Activated naive CD4-positive, alpha-beta T cell treated with anti-CD3 and anti-CD28 coated beads, Interleukin-2, amount 50 U/mL, for 16 hours (primary cell): Measurements from ENCODE around the gene ZNRF4.
A peak's percentile ranks its signal among the peaks of the same experiment; 100 is the strongest.
"Not testable (repeated sequence)": the region's sequence is repeated elsewhere in the genome, so short reads cannot be mapped to it uniquely, and the experiment has no call there.

ENCODE experiments used
- DNase-seq: peaks from one replicate; pipeline ENCODE4 v3.0.0-alpha.2; 2020

ZNRF4 gene

DNA sequence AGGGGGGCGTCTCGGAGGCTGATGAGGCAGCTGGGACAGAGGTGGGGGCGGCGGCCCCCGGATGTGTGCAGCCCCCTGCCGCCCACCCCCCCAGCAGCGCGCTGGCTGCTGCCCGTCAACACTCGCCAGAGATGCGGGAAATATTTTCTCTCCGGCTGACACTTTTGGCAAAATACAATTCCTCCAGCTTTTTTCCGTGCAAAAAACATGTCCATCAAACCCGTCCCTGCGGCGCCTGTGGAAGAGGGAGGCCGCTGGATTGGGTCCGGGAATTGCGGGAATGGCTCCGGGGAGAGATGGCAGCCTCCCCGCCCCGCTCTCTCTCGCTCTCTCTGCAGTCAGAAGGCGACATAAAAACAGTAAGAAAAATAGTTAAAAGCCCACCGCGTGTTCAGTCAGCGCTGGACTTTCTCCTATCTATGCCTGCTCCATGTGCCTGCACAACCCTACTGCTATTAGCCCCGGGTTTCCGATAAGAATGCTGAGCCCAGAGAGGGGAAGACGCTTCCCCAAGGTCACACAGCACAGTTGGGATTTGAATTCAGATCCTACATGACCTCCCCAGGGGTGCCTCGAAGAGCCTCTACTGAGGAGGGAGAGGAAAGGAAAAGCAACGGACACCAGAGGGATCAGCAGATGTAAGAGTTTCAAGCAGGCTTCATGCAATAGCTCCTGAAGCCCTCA lies 23.2 kb downstream of the ZNRF4 start:
- no peak for DNase-seq

DNA sequence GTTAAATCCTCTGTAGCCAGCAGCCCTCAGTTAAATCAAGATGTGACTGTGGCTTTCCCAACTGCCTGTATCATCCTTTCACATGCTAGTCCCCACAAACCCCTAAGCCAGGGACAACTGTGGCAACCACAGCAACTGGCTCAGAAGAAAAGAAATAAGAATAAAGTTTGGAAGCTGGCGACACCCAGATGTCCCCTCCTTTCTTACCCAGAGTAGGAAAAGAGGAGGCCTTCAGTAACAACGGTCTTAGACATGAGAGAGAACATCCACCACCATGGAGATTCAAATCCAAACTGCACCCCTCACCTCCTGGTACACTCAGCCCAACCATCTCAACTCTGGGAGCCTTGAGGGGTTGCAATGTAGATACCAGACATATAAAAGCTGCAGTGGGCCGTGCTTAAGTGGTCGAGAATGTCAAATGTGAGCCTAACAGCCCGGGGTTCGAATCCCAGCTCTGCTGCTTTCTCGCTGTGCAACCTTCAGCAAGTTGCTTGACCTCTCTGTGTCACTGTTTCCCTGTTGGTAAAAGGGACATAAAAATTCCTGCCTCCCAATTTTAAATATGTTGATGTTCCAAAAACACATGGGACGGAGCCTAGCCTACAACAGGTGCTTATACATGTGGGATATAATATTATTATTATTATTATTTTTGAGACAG lies 23.8 kb downstream of the ZNRF4 start:
- no peak for DNase-seq

DNA sequence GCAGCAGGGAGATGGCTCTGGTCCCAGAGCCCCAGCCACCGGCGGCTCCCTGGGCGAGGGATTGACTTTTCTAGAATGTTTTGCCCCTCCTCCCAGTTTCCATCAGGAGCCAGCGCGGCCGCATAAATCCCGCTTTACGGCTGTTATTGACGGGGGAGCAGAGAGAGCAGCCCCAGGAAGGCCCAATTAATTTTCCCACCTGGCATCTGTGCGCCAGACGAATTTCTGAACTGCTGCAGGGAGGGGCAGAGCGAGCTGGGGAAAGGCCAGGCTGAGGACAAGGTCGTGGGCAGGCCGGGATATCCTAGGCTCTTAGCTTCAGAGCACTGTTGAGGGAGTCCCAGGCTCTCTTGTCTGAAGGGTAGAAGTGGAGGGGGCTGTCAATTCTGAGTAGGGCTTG lies 24.7 kb downstream of the ZNRF4 start:
- DNase-seq = no peak

DNA sequence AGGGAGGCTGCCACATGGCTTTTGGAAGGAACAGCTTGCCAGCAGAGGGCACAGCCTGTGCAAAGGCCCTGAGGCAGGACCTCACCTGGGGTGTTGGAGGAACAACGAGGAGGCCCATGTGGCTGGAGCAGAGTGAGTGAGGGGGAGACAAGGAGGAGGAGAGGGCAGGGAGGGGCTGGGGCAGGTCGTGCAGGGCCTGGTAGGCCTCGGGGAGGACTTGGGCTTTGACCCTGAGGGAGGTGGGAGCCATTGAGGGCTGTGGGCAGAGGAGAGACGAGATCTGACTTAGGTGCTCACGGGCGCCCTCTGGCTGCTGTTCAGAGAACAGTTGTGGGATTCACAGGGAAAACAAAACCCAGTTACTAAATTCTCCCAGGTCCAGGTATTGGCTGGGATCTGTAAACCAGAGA lies 25.2 kb downstream of the ZNRF4 start:
- DNase-seq = peak; percentile 30

DNA sequence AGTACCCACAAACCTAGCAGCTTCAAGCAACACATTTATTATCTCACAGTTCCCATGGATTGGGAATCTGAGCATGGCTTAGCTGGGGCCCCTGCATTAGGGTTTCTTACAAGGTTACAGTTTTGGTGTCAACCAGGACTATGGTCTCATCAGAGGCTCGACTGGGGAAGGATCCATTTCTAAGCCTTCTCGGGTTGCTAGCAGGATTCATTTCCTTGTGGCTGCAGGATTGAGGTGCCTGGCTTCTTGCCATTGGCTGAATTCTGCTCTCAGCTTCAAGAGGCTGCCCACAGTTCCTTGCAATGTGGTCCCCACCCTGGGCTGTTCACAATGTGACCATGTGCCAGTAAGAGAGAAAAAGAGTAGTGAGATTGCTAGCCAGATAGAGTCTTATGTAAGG lies 26.7 kb downstream of the ZNRF4 start:
- DNase-seq = no peak

- no peak for DNase-seq
Measured at GRCh38 chr19:5484398-5485285, 29.4 kb downstream of the ZNRF4 start.

DNA sequence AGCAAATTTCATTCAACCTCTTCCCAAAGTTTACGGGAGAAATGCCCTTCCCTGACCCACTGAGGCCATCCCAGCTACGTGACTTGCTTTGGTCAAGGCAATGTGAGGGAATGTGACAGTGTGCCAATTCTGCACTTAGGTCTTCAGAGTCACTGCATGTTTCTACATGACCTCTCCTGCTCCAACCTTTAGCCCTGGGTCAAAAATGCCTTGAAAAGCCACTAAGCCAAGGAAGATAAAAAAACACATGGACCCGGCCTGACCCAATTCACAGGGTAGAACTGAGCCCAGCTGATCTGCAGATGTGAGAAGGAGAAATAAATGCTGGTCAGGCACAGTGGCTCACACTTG lies 30.0 kb downstream of the ZNRF4 start:
- no peak for DNase-seq

GRCh38 chr19:5485658-5486057 lies 30.4 kb downstream of the ZNRF4 start:
- not testable (repeated sequence) for DNase-seq

DNA sequence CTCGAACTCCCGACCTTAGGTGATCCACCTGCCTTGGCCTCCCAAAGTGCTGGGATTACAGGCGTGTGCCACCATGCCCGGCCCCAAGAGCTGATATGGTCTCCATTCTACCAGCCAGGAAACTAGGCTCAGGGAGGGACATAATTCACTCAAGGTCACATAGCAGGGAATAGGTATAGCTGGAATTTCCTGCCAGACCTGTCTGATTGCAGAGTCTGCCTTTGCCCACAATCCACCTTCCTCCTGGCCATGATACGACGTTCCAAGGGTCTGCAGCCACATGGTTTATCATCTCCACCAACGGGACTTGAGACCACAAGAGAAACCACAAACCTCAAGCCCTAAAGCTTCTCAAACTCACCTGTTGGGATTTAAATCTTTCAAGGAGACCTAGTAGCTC lies 32.0 kb downstream of the ZNRF4 start:
- no peak for DNase-seq

DNA sequence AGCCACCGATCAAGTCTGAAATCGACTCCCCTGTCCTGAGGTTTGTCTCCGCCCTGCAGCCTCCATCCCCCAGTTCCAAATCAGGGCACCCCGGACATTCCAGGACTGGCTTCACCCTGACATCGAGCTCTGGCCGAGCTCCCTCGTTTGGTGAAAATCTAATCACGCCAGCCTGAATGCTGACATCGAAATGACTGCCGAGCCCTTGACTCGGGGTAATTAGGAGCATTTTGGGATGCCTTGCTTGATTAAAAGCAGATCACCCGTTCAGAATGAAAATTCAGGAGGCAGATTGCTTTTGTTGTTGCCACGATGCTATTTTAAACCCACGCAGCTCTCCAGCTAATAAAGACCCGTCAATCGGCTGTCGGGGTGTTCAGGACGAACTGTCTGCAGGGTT lies 34.3 kb downstream of the ZNRF4 start:
- no peak for DNase-seq

DNA sequence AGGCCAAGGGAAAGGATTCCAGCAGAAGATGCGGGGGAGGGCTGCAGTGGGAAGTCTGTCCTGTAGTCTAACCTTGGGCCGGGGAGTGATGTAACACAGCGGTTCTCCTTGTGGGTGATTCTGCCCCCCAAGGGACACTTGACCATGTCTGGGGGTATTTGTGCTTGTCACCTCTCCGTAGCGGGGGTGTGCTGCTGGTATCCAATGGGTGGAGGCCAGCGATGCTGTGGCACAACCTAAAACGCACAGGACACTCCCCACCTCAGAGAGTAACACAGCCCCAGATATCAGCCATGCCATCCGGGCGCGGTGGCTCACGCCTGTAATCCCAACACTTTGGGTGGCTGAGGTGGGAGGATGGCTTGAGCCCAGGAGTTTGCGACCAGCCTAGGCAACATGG lies 36.3 kb downstream of the ZNRF4 start:
- no peak for DNase-seq

GRCh38 chr19:5492281-5492634 lies 37.0 kb downstream of the ZNRF4 start:
- no peak for DNase-seq

DNA sequence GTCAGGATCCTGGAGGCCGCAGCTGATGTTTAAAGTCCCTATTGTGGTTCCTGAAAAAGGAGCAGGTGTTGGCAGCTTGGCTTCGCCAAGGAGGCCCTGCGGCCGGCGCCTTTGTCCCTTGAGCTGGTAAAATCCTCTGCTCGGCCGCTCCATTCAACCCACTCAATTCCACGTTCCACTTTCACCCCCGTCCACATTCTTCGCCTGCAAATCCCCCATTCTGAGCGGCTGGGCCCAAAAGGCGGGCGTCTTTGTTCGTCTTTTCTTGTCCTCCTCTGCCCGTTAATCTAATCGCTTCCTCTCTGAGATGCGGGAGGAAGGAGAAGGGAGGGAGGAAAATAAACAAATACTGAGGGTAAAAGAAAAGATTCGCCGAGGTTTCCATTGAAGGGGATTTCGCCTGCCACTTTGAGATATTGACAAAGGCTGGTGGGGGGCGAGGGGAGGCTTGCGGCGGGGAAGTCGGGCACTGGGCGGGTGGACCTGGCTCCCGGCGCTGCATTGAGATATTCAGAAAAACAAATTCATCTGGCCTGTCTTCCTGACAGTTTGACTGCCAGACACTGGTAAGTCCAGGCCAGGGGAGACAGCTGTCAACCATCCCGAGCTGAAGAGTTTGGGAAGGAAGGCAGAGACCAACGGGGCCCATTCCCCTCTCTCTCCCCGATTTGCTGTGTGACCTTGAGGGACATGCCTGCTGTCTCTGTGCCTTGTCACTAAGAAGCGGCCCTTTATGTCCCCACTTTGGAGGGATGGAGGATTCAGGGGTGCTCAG lies 37.6 kb downstream of the ZNRF4 start:
- no peak for DNase-seq

DNA sequence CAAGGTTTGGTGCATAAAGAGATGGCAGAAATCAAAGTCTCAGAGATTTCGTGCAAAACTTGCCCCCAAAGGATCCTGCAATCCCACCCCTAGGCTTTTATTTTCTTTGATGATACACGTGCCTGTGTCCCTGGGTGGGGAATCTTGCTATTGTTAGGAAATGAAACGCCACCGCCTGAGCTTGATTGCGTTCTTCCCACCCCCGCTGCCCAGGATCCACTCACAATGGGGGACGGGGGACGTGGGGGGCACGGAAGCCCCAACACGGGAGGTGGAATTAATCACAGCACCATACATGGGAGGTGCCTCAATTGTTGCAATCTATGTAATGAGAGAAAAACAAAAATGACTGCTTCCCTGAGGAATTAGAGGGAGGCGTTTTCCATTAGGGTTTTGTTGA lies 39.6 kb downstream of the ZNRF4 start:
- DNase-seq = no peak

- no peak for DNase-seq
Measured at GRCh38 chr19:5495792-5496191, 40.6 kb downstream of the ZNRF4 start.

- no peak for DNase-seq
Measured at GRCh38 chr19:5497297-5497696, 42.1 kb downstream of the ZNRF4 start.

DNA sequence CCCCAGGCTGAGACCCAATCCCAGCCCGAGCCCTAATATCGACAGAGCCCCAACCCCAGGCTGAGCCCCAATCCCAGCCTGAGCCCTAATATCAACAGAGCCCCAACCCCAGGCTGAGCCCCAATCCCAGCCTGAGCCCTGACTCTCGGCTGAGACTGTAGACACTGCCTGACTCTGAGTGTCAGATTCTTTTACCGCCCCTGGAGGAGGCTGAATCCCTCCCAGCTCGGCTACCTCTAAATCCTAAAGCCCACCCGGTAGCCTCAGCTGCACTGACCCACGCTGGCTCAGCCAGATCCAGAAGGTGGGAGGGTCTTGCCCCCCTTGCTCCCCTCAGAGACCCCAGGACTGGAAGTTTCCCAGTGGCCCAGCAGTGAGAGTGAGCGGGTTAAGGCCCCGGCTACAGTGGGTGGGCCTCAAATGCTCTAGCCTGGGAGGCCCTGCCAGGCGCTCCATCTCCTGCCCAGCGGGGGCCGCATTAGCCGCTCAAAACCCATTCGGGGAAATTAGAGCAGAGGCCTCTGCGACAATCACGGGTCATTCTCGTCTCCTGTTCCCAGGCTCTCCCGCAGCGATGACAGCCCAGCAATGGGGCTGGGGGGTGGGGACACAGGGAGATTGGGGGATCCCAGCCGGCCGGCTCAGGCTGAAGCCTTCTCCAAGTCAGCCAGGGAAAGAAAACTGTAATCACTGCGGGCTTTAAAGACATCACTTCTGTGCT lies 43.8 kb downstream of the ZNRF4 start:
- no peak for DNase-seq

GRCh38 chr19:5501907-5502306 lies 46.7 kb downstream of the ZNRF4 start:
- DNase-seq = no peak

DNA sequence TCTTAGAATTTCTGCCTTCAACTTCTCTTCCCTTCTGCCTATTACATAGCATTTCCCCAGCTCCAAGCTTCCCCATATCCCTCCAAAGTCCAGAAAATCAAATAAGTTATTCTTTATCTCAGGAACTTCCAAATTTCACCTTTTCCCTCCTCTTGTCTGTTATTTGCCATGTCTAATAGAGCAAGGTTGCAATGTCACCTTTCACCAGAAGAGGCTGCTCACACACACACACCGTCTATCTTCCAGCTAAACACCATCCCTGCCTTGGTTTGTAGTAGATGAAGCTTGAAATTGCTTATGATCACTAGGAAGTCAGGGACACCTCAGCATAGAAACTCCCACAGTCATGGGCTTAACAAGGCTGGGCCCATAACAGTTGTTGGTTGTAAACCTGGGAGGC lies 48.4 kb downstream of the ZNRF4 start:
- no peak for DNase-seq

DNA sequence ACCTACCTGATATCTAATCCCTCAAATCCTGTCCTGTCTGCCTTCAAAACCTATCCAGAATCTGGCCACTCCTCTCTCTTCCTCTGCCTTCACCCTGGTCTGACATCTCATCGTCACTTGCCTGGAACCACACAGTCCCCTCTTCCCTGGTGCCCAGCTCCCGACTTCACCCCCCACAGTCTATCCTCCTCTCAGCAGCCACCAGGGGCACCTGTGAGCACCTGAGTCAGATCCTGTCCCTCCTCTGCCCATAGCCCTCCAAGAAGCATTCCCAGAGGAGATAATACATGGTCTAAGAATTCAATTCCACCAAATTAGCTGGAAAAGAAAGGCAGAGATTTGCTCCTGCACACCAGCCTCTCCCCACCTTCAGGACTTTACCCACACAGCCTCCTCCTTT lies 48.9 kb downstream of the ZNRF4 start:
- no peak for DNase-seq
